GM23338 (cell line): ENCODE measurements around the gene ACADS. TPM values are rescaled to one million over a fixed set of nuclear protein-coding genes. Genes with fewer than 3 reads are reported as not detected.

Experiments
- ATAC-seq: fragments of 200-7000 bp; cut with Tn5 transposase; 3 replicates; pipeline ENCODE4 v1.9.1; 2020
- DNase-seq: peaks from one replicate; pipeline ENCODE4 v3.0.0-alpha.2; 2015; ENCODE audit warnings: low spot score
- H2AFZ ChIP-seq: fragments of 200-600 bp; sonication (generic); 2 replicates; pipeline ENCODE4 v1.8.0; 2016; ENCODE audit warnings: antibody characterized with exemption, mild to moderate bottlenecking, moderate library complexity
- H3F3A ChIP-seq: fragments of 200-600 bp; sonication (generic); replicated peaks from 2 replicates; pipeline ENCODE4 v1.8.0; 2017; ENCODE audit warnings: antibody characterized with exemption, mixed run types, low read depth
- H3K27ac ChIP-seq: fragments of 200-600 bp; sonication (generic); 2 replicates; pipeline ENCODE4 v1.6.1; 2016; ENCODE audit warnings: low read depth
- H3K27me3 ChIP-seq: fragments of 200-600 bp; sonication (generic); 2 replicates; pipeline ENCODE4 v1.8.0; 2016; ENCODE audit warnings: mild to moderate bottlenecking, mixed run types, moderate library complexity; ENCODE audit not compliant: insufficient read depth
- H3K36me3 ChIP-seq: fragments of 200-600 bp; sonication (generic); 2 replicates; pipeline ENCODE4 v1.8.0; 2016; ENCODE audit warnings: mild to moderate bottlenecking; ENCODE audit not compliant: insufficient read depth
- H3K4me1 ChIP-seq: fragments of 200-600 bp; sonication (generic); 2 replicates; pipeline ENCODE4 v1.8.0; 2016; ENCODE audit warnings: mild to moderate bottlenecking, moderate library complexity; ENCODE audit not compliant: insufficient read depth
- H3K4me2 ChIP-seq: fragments of 200-600 bp; sonication (generic); 2 replicates; pipeline ENCODE4 v1.7.1; 2017; ENCODE audit warnings: mixed run types
- H3K4me3 ChIP-seq: fragments of 200-600 bp; sonication (generic); 2 replicates; pipeline ENCODE4 v1.6.1; 2016; ENCODE audit warnings: mixed run types
- H3K79me2 ChIP-seq: fragments of 200-600 bp; sonication (generic); replicated peaks from 2 replicates; pipeline ENCODE4 v1.8.0; 2017; ENCODE audit warnings: mild to moderate bottlenecking; ENCODE audit not compliant: insufficient read depth
- H3K9me2 ChIP-seq: fragments of 200-600 bp; sonication (generic); 2 replicates; pipeline ENCODE4 v1.8.0; 2017; ENCODE audit not compliant: insufficient read depth
- H4K20me1 ChIP-seq: fragments of 200-600 bp; sonication (generic); replicated peaks from 2 replicates; pipeline ENCODE4 v1.8.0; 2017; ENCODE audit warnings: mild to moderate bottlenecking; ENCODE audit not compliant: insufficient read depth
- H3K27ac Mint-ChIP-seq: 2 replicates; pipeline ENCODE4 v1.8.0; 2020; ENCODE audit warnings: inconsistent platforms, mild to moderate bottlenecking, moderate library complexity, mixed read lengths
- H3K27me3 Mint-ChIP-seq: 3 replicates; pipeline ENCODE4 v1.8.0; 2022; ENCODE audit warnings: low read depth, mild to moderate bottlenecking, moderate library complexity, mixed read lengths, inconsistent platforms; ENCODE audit not compliant: insufficient read depth, poor library complexity
- H3K36me3 Mint-ChIP-seq: 3 replicates; pipeline ENCODE4 v1.8.0; 2021; ENCODE audit warnings: low read depth, mild to moderate bottlenecking, inconsistent platforms, moderate library complexity, mixed read lengths
- H3K4me1 Mint-ChIP-seq: 3 replicates; pipeline ENCODE4 v1.8.0; 2020; ENCODE audit warnings: mild to moderate bottlenecking, inconsistent platforms, mixed read lengths
- H3K4me3 Mint-ChIP-seq: 3 replicates; pipeline ENCODE4 v1.8.0; 2021; ENCODE audit warnings: moderate library complexity, mild to moderate bottlenecking, inconsistent platforms, mixed read lengths
- H3K9me3 Mint-ChIP-seq: 3 replicates; pipeline ENCODE4 v1.8.0; 2020; ENCODE audit warnings: moderate library complexity, mild to moderate bottlenecking, inconsistent platforms, mixed read lengths
- CREB1 ChIP-seq: fragments of 250-450 bp; sonication (Bioruptor Pico); IDR thresholded peaks from 2 replicates; pipeline ENCODE4 v1.5.0; 2020; ENCODE audit warnings: low read depth, mild to moderate bottlenecking, moderate library complexity
- ETS1 ChIP-seq: IDR thresholded peaks from 2 replicates; pipeline ENCODE4 v1.6.1; 2016; ENCODE audit warnings: antibody characterized with exemption
- EZH2 ChIP-seq: fragments of 200-600 bp; sonication (generic); IDR thresholded peaks from one replicate; pipeline ENCODE4 v1.8.0; 2017; ENCODE audit warnings: antibody characterized with exemption, mild to moderate bottlenecking, low read depth; ENCODE audit not compliant: unreplicated experiment
- EZH2phosphoT487 ChIP-seq: fragments of 200-600 bp; sonication (generic); IDR thresholded peaks from one replicate; pipeline ENCODE4 v1.8.1; 2018; ENCODE audit warnings: antibody characterized with exemption; ENCODE audit not compliant: unreplicated experiment
- JUNB ChIP-seq: IDR thresholded peaks from one replicate; pipeline ENCODE4 v1.6.1; 2016; ENCODE audit warnings: antibody characterized with exemption; ENCODE audit not compliant: unreplicated experiment
- NANOG ChIP-seq: IDR thresholded peaks from 2 replicates; pipeline ENCODE4 v1.6.1; 2016; ENCODE audit warnings: antibody characterized with exemption, borderline replicate concordance
- POLR2AphosphoS5 ChIP-seq: IDR thresholded peaks from 2 replicates; pipeline ENCODE4 v1.6.1; 2016; ENCODE audit warnings: antibody characterized with exemption, low read depth
- STAT1 ChIP-seq: IDR thresholded peaks from one replicate; pipeline ENCODE4 v1.6.1; 2016; ENCODE audit warnings: antibody characterized with exemption; ENCODE audit not compliant: unreplicated experiment
- ZNF114 ChIP-seq: fragments of 250-450 bp; sonication (Bioruptor Pico); IDR thresholded peaks from 2 replicates; pipeline ENCODE4 v1.5.0; 2020; ENCODE audit warnings: mild to moderate bottlenecking, moderate library complexity
- ZNF331 ChIP-seq: fragments of 250-450 bp; sonication (Bioruptor Pico); IDR thresholded peaks from 2 replicates; pipeline ENCODE4 v1.5.0; 2020; ENCODE audit warnings: low read depth, mild to moderate bottlenecking, moderate library complexity
- polyA plus RNA-seq: library from polyadenylated mRNA; unstranded; fragments of >200 nt; fragmentation: Nextera tagmentation; extraction: Ambion mirVana; gene quantifications from 2 replicates; pipeline ENCODE4 v1.2.1, GENCODE V29; 2016
- total RNA-seq: library from RNA; depleted of rRNA; stranded (reverse); fragments of >200 nt; shearing (Covaris generic); gene quantifications from 2 replicates; pipeline ENCODE4 v1.2.3, GENCODE V29; 2014
- TF ChIP-seq, protein P1 (sequence below): fragments of 250-450 bp; sonication (Bioruptor Pico); IDR thresholded peaks from 2 replicates; pipeline ENCODE4 v1.5.0; 2020; ENCODE audit warnings: mild to moderate bottlenecking, moderate library complexity
- TF ChIP-seq, protein P2 (sequence below): IDR thresholded peaks from one replicate; pipeline ENCODE4 v1.6.1; 2018; ENCODE audit warnings: antibody characterized with exemption; ENCODE audit not compliant: unreplicated experiment
- TF ChIP-seq, protein P3 (sequence below), 2 experiments: fragments of 200-600 bp in 1 of 2; sonication (generic) in 1 of 2; conservative IDR thresholded peaks; 2 replicates each; pipeline versions ENCODE4 v1.5.1 to v1.6.1; 2016 to 2017; ENCODE audit warnings: antibody characterized with exemption in 2 of 2, low read depth in 2 of 2, mild to moderate bottlenecking in 2 of 2, moderate library complexity in 1 of 2

The ACADS gene
- total and polyA plus RNA-seq, 2 experiments from 2014 or later, result 3.1 to 5.7 TPM

DNA sequence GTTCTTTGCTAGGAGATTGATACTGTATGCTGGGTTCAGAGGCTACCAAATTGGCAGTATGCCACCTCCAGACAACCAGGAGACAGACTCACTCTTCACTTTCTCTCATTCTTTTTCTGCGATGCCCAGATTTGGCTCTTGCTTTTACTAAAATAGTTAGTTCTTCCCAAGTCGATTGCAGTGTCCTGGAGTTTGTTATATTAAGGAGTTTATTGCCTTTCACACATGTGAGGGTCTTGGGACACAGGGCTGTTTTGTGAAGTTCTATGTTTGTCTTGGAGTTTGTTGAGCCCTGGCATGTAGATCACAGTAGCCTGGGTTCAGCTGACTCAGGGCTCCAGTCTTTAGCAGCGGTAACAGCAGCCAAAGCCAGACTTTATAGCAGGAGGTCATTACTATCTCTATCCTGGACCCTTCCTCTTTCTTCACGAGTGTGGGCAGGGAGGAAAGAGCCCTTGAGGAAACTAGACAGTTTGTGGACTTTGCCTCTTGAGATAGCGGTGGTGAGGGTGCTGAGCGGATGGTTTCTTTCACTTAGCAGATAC lies 37.0 kb upstream of the ACADS start:
- Histone ChIP-seq H2AFZ (no peak overlapping the region), H3K27ac (peak overlapping the region; percentile 28; the same call in 1 of the 2 replicates), H4K20me1 (peaks cover 38% of the 10 kb centered on the region), H3K79me2 (peaks cover 61% of the 10 kb centered on the region), H3K4me3 (peak overlapping the region; percentile 99), H3K9me2 (no peaks in the 10 kb centered on the region), H3K36me3 (no peaks in the 10 kb centered on the region), H3F3A (peaks cover 18% of the 10 kb centered on the region), H3K4me1 (peaks cover 51% of the 10 kb centered on the region), H3K27me3 (no peaks in the 10 kb centered on the region), H3K4me2 (peak overlapping the region; percentile 95)
- no peaks in the 10 kb centered on the region for H3K27me3 Mint-ChIP-seq
- ATAC-seq (no peak), DNase-seq (no peak)
- H3K36me3 Mint-ChIP-seq, result peaks cover 3% of the 10 kb centered on the region; the same call in 2 of the 3 replicates
- peak overlapping the region; percentile 94 for H3K4me3 Mint-ChIP-seq
- no peaks in the 10 kb centered on the region for H3K9me3 Mint-ChIP-seq
- H3K27ac Mint-ChIP-seq, result peak overlapping the region; percentile 70; the same call in 1 of the 2 replicates
- TF ChIP-seq ETS1 (no peak), EZH2 (no peak), ZNF331 (CRISPR knock-in tag) (no peak), EZH2phosphoT487 (no peak), CREB1 (CRISPR knock-in tag) (no peak), STAT1 (no peak), ZNF114 (CRISPR knock-in tag) (no peak), NANOG (no peak), JUNB (no peak), POLR2AphosphoS5 (no peak)
- TF ChIP-seq, protein P1, sequence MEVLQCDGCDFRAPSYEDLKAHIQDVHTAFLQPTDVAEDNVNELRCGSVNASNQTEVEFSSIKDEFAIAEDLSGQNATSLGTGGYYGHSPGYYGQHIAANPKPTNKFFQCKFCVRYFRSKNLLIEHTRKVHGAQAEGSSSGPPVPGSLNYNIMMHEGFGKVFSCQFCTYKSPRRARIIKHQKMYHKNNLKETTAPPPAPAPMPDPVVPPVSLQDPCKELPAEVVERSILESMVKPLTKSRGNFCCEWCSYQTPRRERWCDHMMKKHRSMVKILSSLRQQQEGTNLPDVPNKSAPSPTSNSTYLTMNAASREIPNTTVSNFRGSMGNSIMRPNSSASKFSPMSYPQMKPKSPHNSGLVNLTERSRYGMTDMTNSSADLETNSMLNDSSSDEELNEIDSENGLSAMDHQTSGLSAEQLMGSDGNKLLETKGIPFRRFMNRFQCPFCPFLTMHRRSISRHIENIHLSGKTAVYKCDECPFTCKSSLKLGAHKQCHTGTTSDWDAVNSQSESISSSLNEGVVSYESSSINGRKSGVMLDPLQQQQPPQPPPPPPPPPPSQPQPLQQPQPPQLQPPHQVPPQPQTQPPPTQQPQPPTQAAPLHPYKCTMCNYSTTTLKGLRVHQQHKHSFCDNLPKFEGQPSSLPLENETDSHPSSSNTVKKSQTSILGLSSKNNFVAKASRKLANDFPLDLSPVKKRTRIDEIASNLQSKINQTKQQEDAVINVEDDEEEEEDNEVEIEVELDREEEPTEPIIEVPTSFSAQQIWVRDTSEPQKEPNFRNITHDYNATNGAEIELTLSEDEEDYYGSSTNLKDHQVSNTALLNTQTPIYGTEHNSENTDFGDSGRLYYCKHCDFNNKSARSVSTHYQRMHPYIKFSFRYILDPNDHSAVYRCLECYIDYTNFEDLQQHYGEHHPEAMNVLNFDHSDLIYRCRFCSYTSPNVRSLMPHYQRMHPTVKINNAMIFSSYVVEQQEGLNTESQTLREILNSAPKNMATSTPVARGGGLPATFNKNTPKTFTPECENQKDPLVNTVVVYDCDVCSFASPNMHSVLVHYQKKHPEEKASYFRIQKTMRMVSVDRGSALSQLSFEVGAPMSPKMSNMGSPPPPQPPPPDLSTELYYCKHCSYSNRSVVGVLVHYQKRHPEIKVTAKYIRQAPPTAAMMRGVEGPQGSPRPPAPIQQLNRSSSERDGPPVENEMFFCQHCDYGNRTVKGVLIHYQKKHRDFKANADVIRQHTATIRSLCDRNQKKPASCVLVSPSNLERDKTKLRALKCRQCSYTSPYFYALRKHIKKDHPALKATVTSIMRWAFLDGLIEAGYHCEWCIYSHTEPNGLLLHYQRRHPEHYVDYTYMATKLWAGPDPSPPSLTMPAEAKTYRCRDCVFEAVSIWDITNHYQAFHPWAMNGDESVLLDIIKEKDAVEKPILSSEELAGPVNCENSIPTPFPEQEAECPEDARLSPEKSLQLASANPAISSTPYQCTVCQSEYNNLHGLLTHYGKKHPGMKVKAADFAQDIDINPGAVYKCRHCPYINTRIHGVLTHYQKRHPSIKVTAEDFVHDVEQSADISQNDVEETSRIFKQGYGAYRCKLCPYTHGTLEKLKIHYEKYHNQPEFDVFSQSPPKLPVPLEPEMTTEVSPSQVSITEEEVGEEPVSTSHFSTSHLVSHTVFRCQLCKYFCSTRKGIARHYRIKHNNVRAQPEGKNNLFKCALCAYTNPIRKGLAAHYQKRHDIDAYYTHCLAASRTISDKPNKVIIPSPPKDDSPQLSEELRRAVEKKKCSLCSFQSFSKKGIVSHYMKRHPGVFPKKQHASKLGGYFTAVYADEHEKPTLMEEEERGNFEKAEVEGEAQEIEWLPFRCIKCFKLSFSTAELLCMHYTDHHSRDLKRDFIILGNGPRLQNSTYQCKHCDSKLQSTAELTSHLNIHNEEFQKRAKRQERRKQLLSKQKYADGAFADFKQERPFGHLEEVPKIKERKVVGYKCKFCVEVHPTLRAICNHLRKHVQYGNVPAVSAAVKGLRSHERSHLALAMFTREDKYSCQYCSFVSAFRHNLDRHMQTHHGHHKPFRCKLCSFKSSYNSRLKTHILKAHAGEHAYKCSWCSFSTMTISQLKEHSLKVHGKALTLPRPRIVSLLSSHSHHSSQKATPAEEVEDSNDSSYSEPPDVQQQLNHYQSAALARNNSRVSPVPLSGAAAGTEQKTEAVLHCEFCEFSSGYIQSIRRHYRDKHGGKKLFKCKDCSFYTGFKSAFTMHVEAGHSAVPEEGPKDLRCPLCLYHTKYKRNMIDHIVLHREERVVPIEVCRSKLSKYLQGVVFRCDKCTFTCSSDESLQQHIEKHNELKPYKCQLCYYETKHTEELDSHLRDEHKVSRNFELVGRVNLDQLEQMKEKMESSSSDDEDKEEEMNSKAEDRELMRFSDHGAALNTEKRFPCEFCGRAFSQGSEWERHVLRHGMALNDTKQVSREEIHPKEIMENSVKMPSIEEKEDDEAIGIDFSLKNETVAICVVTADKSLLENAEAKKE (CRISPR knock-in tag), result no peak
- TF ChIP-seq, protein P2, sequence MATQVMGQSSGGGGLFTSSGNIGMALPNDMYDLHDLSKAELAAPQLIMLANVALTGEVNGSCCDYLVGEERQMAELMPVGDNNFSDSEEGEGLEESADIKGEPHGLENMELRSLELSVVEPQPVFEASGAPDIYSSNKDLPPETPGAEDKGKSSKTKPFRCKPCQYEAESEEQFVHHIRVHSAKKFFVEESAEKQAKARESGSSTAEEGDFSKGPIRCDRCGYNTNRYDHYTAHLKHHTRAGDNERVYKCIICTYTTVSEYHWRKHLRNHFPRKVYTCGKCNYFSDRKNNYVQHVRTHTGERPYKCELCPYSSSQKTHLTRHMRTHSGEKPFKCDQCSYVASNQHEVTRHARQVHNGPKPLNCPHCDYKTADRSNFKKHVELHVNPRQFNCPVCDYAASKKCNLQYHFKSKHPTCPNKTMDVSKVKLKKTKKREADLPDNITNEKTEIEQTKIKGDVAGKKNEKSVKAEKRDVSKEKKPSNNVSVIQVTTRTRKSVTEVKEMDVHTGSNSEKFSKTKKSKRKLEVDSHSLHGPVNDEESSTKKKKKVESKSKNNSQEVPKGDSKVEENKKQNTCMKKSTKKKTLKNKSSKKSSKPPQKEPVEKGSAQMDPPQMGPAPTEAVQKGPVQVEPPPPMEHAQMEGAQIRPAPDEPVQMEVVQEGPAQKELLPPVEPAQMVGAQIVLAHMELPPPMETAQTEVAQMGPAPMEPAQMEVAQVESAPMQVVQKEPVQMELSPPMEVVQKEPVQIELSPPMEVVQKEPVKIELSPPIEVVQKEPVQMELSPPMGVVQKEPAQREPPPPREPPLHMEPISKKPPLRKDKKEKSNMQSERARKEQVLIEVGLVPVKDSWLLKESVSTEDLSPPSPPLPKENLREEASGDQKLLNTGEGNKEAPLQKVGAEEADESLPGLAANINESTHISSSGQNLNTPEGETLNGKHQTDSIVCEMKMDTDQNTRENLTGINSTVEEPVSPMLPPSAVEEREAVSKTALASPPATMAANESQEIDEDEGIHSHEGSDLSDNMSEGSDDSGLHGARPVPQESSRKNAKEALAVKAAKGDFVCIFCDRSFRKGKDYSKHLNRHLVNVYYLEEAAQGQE, result no peak
- TF ChIP-seq, protein P3, sequence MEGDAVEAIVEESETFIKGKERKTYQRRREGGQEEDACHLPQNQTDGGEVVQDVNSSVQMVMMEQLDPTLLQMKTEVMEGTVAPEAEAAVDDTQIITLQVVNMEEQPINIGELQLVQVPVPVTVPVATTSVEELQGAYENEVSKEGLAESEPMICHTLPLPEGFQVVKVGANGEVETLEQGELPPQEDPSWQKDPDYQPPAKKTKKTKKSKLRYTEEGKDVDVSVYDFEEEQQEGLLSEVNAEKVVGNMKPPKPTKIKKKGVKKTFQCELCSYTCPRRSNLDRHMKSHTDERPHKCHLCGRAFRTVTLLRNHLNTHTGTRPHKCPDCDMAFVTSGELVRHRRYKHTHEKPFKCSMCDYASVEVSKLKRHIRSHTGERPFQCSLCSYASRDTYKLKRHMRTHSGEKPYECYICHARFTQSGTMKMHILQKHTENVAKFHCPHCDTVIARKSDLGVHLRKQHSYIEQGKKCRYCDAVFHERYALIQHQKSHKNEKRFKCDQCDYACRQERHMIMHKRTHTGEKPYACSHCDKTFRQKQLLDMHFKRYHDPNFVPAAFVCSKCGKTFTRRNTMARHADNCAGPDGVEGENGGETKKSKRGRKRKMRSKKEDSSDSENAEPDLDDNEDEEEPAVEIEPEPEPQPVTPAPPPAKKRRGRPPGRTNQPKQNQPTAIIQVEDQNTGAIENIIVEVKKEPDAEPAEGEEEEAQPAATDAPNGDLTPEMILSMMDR (conservative IDR thresholded peaks at IDR 0.05; ENCODE audit: low read depth in 2 of 2), result no peak
- peaks cover 51% of the 10 kb centered on the region for H3K4me1 Mint-ChIP-seq
